Esophagus muscularis mucosa (tissue), 3 donors: Measurements from ENCODE around the gene IL18R1.

Experiments used
- CTCF ChIP-seq, 3 experiments: fragments of 200-600 bp in 2 of 3; fragments of 450-650 bp in 1 of 3; sonication (generic) in 2 of 3; IDR thresholded peaks; one replicate each; pipeline ENCODE4 v1.5.1; 2017 to 2019; ENCODE audit warnings: antibody characterized with exemption in 3 of 3, mild to moderate bottlenecking in 2 of 3, moderate library complexity in 1 of 3
- POLR2AphosphoS5 ChIP-seq, 2 donors: sonication (generic); formaldehyde crosslinking; IDR thresholded peaks; one replicate each; pipeline ENCODE4 v1.6.1; 2017; ENCODE audit warnings: antibody characterized with exemption in 2 of 2

GRCh38 chr2:102436323-102436722 is 80.7 kb downstream of the IL18R1 start:
- TF ChIP-seq POLR2AphosphoS5 (IDR thresholded peaks at IDR 0.05): no peak
- no peak for TF ChIP-seq CTCF (IDR thresholded peaks at IDR 0.05)
